BJ (cell line): ENCODE measurements around the gene ZNF654. TPM values are rescaled to one million over a fixed set of nuclear protein-coding genes. Genes with fewer than 3 reads are reported as not detected.

ENCODE experiments used
- CTCF ChIA-PET: fragments of 350-600 bp; formaldehyde crosslinking; extraction: SDS; loops from one replicate; lab custom pipeline; 2021; ENCODE audit warnings: antibody characterized with exemption, inconsistent platforms; lab: Yijun Ruan, JAX
- POLR2A ChIA-PET: fragments of 300-600 bp; sonication (Branson Sonifier 250); formaldehyde crosslinking; extraction: SDS; loops from one replicate; lab custom pipeline; 2021; ENCODE audit warnings: antibody characterized with exemption; lab: Charles Lee
- DNase-seq: peaks from one replicate; pipeline ENCODE4 v3.0.0-alpha.2; 2011; ENCODE audit warnings: low read depth
- H3K27me3 ChIP-seq: 2 replicates; pipeline ENCODE4 v1.6.0; 2011; ENCODE audit warnings: low read length; ENCODE audit not compliant: control insufficient read depth, insufficient read depth
- H3K36me3 ChIP-seq: 2 replicates; pipeline ENCODE4 v1.5.1; 2011; ENCODE audit warnings: low read length; ENCODE audit not compliant: control insufficient read depth, insufficient read depth
- H3K4me3 ChIP-seq: 2 replicates; pipeline ENCODE4 v1.5.1; 2011; ENCODE audit warnings: low read depth, mild to moderate bottlenecking, control low read depth, low read length
- CTCF ChIP-seq: IDR thresholded peaks from 2 replicates; pipeline ENCODE4 v1.5.1; 2011; ENCODE audit warnings: low read depth, mild to moderate bottlenecking, control low read depth, inconsistent platforms, low read length, moderate library complexity; ENCODE audit not compliant: insufficient read depth
- polyA plus RNA-seq: library from polyadenylated mRNA; depleted of rRNA; stranded (reverse); fragments of >200 nt; gene quantifications from 2 replicates; pipeline ENCODE4 v1.2.3, GENCODE V29; 2011

ZNF654 gene
- polyA plus RNA-seq, 1 experiment = 2.0 TPM

DNA sequence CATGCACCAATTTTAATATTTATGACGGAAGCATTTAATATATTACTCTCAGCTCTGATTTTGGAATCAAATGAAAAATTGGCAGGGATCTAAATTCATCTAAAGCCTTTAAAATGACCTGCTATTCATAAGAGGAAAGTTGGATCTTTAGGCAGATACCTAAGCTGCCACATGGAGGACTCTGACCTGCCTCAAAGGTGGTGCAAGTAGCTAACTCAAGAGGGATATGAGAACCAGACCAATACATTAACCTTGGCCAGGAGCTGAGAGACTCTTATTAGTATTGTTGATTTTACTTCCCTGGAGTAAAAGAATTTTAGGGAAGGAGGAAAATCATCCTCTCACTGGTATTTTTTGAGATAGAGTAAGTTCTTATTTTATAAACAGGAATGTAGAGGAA, 17.7 kb downstream of the ZNF654 start:
- no peaks in the 10 kb centered on the region for H3K27me3 ChIP-seq
- no peak overlapping the region for H3K4me3 ChIP-seq
- no peak for DNase-seq
- no peak for TF ChIP-seq CTCF
- CTCF ChIA-PET = no interaction called here
- POLR2A ChIA-PET = no interaction called here
- no peaks in the 10 kb centered on the region for H3K36me3 ChIP-seq

- H3K4me3 ChIP-seq = no peak overlapping the region
- no peak for TF ChIP-seq CTCF
- POLR2A ChIA-PET = no interaction called here
- CTCF ChIA-PET = interaction anchor here (0.6 to 1.6 kb wide), 2 partner anchors 10 to 208 kb away, joined by 3 read pairs; no protein-coding TSS in a partner anchor
- H3K27me3 ChIP-seq = no peaks in the 10 kb centered on the region
- no peaks in the 10 kb centered on the region for H3K36me3 ChIP-seq
- DNase-seq = no peak
Observed at GRCh38 chr3:88078932-88079331, 19.9 kb downstream of the ZNF654 start.

GRCh38 chr3:88082854-88083253, 23.8 kb downstream of the ZNF654 start:
- Histone ChIP-seq H3K4me3 (no peak overlapping the region), H3K27me3 (no peaks in the 10 kb centered on the region), H3K36me3 (no peaks in the 10 kb centered on the region)
- ChIA-PET CTCF (no interaction called here), POLR2A (no interaction called here)
- DNase-seq = no peak
- no peak for TF ChIP-seq CTCF

GRCh38 chr3:88084097-88084501, 25.0 kb downstream of the ZNF654 start:
- no peak for DNase-seq
- no peak overlapping the region for H3K4me3 ChIP-seq
- ChIA-PET CTCF (interaction anchor here (1.3 kb wide), 1 partner anchor 12 kb away, joined by 3 read pairs; no protein-coding TSS in a partner anchor), POLR2A (no interaction called here)
- no peaks in the 10 kb centered on the region for H3K27me3 ChIP-seq
- no peak for TF ChIP-seq CTCF
- H3K36me3 ChIP-seq = no peaks in the 10 kb centered on the region

DNA sequence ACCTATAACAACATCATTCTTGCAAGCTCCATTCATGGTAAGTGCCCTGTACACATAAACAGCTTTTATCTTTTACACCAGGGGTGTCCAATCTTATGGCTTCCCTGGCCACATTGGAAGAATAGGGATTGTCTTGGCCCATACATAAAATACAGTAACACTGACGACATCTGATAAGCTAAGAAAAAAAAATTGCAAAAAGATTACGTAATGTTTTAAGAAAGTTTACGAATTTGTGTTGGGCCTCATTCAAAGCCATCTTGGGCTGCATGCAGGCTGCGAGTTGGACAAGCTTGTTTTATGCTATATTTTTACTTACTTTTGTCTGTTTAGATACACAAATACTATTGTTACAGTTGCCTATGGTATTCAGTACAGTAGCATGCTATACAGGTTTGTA, 31.6 kb downstream of the ZNF654 start:
- H3K27me3 ChIP-seq = no peaks in the 10 kb centered on the region
- no peak overlapping the region for H3K4me3 ChIP-seq
- ChIA-PET POLR2A (interaction anchor here (0.6 kb wide), 1 partner anchor 1879 kb away, joined by 3 read pairs; no protein-coding TSS in a partner anchor), CTCF (interaction anchor here (0.7 kb wide), 1 partner anchor 23 kb away, joined by 4 read pairs; no protein-coding TSS in a partner anchor)
- H3K36me3 ChIP-seq = no peaks in the 10 kb centered on the region; the same call in 1 of the 2 replicates
- DNase-seq = no peak
- no peak for TF ChIP-seq CTCF
